HUDEP-2 (cell line): Measurements from ENCODE around the gene CISH.
A peak's percentile ranks its signal among the peaks of the same experiment; 100 is the strongest.

ENCODE experiments used
- DNase-seq, 76 experiments: peaks; one replicate each; lab custom pipeline; 2025; ENCODE audit not compliant: unreplicated experiment in 76 of 76; lab: John Stamatoyannopoulos, UW

The CISH gene

GRCh38 chr3:50600841-50601591 lies 10.6 kb downstream of the CISH start:
- DNase-seq = peak in 75 of 76 experiments; percentile 71 to 99 (median 96)

GRCh38 chr3:50600141-50600753 lies 11.3 kb downstream of the CISH start:
- peak in 63 of 76 experiments; percentile 12 to 80 (median 51) for DNase-seq

GRCh38 chr3:50599716-50600118 lies 11.9 kb downstream of the CISH start:
- DNase-seq = peak in 1 of 76 experiments; percentile 50

- peak in 1 of 76 experiments; percentile 19 for DNase-seq
Measured at GRCh38 chr3:50599115-50599715, 12.4 kb downstream of the CISH start.

GRCh38 chr3:50594253-50594785 lies 17.3 kb downstream of the CISH start:
- peak in 6 of 76 experiments; percentile 11 to 22 (median 17) for DNase-seq

GRCh38 chr3:50592568-50592967 lies 19.0 kb downstream of the CISH start:
- peak in 39 of 76 experiments; percentile 15 to 59 (median 35) for DNase-seq

GRCh38 chr3:50591196-50591741 lies 20.3 kb downstream of the CISH start:
- DNase-seq = peak in 1 of 76 experiments; percentile 36

GRCh38 chr3:50588759-50589433 lies 22.7 kb downstream of the CISH start:
- DNase-seq = peak in 22 of 76 experiments; percentile 8 to 57 (median 32)

GRCh38 chr3:50587806-50588758 lies 23.5 kb downstream of the CISH start:
- peak in 1 of 76 experiments; percentile 12 for DNase-seq

- no peak for DNase-seq
Measured at GRCh38 chr3:50587373-50587772, 24.2 kb downstream of the CISH start.

- no peak for DNase-seq
Measured at GRCh38 chr3:50586763-50587070, 24.9 kb downstream of the CISH start.

GRCh38 chr3:50585919-50586762 lies 25.4 kb downstream of the CISH start:
- no peak for DNase-seq

- DNase-seq = no peak
Measured at GRCh38 chr3:50584391-50584790, 27.2 kb downstream of the CISH start.

- DNase-seq = no peak
Measured at GRCh38 chr3:50583897-50584296, 27.7 kb downstream of the CISH start.

GRCh38 chr3:50582083-50582482 lies 29.5 kb downstream of the CISH start:
- no peak for DNase-seq

GRCh38 chr3:50581459-50581842 lies 30.1 kb downstream of the CISH start:
- DNase-seq = no peak

- peak in 1 of 76 experiments; percentile 24 for DNase-seq
Measured at GRCh38 chr3:50580683-50581458, 30.7 kb downstream of the CISH start.

GRCh38 chr3:50577348-50577747 lies 34.2 kb downstream of the CISH start:
- DNase-seq = no peak
